GM12875 (cell line): ENCODE results near the gene SHROOM2.

ENCODE experiments used
- H3K4me3 ChIP-seq: one replicate; pipeline ENCODE4 v1.5.1; 2011; ENCODE audit warnings: low read depth, low read length, control low read depth
- CTCF ChIP-seq: IDR thresholded peaks from 2 replicates; pipeline ENCODE4 v1.5.1; 2011; ENCODE audit warnings: low read depth, mild to moderate bottlenecking, control low read depth, inconsistent platforms, low read length, moderate library complexity, borderline replicate concordance; ENCODE audit not compliant: insufficient read depth

Gene SHROOM2

GRCh38 chrX:9781941-9782340 lies 4.3 kb upstream of the SHROOM2 start:
- no peak for TF ChIP-seq CTCF
- H3K4me3 ChIP-seq: no peak overlapping the region

GRCh38 chrX:9784332-9784731 lies 1.9 kb upstream of the SHROOM2 start:
- H3K4me3 ChIP-seq: no peak overlapping the region
- TF ChIP-seq CTCF: no peak

GRCh38 chrX:9785254-9785943 lies 830 bp upstream of the SHROOM2 start:
- H3K4me3 ChIP-seq: no peak overlapping the region
- TF ChIP-seq CTCF: no peak

- TF ChIP-seq CTCF: no peak
- no peak overlapping the region for H3K4me3 ChIP-seq
Observed at GRCh38 chrX:9786798-9787635, 788 bp downstream of the SHROOM2 start.

GRCh38 chrX:9788911-9789310 lies 2.7 kb downstream of the SHROOM2 start:
- TF ChIP-seq CTCF: no peak
- no peak overlapping the region for H3K4me3 ChIP-seq

GRCh38 chrX:9789555-9789954 lies 3.3 kb downstream of the SHROOM2 start:
- TF ChIP-seq CTCF: no peak
- H3K4me3 ChIP-seq: no peak overlapping the region

- no peak for TF ChIP-seq CTCF
- no peak overlapping the region for H3K4me3 ChIP-seq
Observed at GRCh38 chrX:9790866-9791265, 4.6 kb downstream of the SHROOM2 start.
